ENCODE data around the gene ATP2B2.
A peak's percentile ranks its signal among the peaks of the same experiment; 100 is the strongest.

ATP2B2 gene

DNA sequence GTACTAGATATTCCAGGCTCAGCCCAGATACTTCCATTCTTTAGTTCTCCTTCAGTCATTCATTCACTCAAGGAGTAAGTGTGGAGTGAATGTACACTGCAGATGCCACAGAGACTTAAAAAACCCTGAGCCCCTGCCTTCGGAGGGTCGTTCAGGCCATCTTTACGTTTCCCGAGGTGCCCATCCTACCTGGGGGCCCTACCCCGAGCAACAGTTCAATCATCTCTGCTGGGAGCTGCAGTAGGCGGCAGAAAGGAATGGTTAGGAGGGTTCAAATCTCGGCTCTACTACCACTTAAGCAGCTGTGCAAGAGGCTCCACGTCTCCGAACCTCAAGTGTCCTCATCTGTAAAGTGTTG, 185.1 kb downstream of the ATP2B2 start:
- WGBS = 0% methylated on average over 9 of the region's 9 CpGs
- Histone ChIP-seq H3K27ac (ENCODE audit: low read length, poor library complexity, severe bottlenecking) (peak overlapping the region; percentile 73), H3K9me3 (ENCODE audit: control insufficient read depth, low read length) (no peaks in the 10 kb centered on the region), H4K8ac (ENCODE audit: low read length) (no peak overlapping the region), H2BK120ac (ENCODE audit: low read depth, low read length) (no peak overlapping the region), H2AK5ac (ENCODE audit: low read length, severe bottlenecking) (peak overlapping the region; percentile 87), H2BK12ac (ENCODE audit: low read length in 2 of 2) (no peak overlapping the region), H3K27me3 (ENCODE audit: control insufficient read depth in 1 of 2, insufficient read depth in 1 of 2, low read length in 2 of 2) (peaks cover 7 to 9% of the 10 kb centered on the region in 2 experiments), H3K9ac (ENCODE audit: low read length) (peak overlapping the region; percentile 100), H4K91ac (ENCODE audit: low read length) (peak overlapping the region; percentile 65), H2BK5ac (ENCODE audit: low read depth, low read length, poor library complexity, severe bottlenecking) (no peak overlapping the region), H3K4me2 (ENCODE audit: low read length, poor library complexity, severe bottlenecking) (peak overlapping the region; percentile 83), H3K4ac (ENCODE audit: low read depth in 1 of 2, low read length in 2 of 2) (peak overlapping the region; percentile 85 to 99), H3K4me1 (ENCODE audit: control insufficient read depth, insufficient read depth, low read depth, low read length) (peaks cover 8% of the 10 kb centered on the region), H3K4me3 (ENCODE audit: insufficient read depth in 1 of 2, low read depth in 1 of 2, low read length in 2 of 2) (peak overlapping the region; percentile 93 to 100), H2BK15ac (ENCODE audit: low read depth, poor library complexity, severe bottlenecking) (no peak overlapping the region), H3K14ac (ENCODE audit: low read length in 2 of 2) (no peak overlapping the region), H3K23ac (ENCODE audit: low read length in 2 of 2) (no peak overlapping the region), H3K79me1 (replicated peaks; ENCODE audit: low read length, poor library complexity, severe bottlenecking) (peaks cover 22% of the 10 kb centered on the region), H3K36me3 (ENCODE audit: control insufficient read depth in 1 of 2, insufficient read depth in 2 of 2, low read depth in 1 of 2, low read length in 2 of 2) (peaks cover 26 to 39% of the 10 kb centered on the region in 2 experiments), H2AFZ (ENCODE audit: low read depth, low read length) (no peak overlapping the region), H3K18ac (ENCODE audit: low read depth in 1 of 2, low read length in 2 of 2) (peak overlapping the region; percentile 2 to 88)
- DNase-seq = no peak

DNA sequence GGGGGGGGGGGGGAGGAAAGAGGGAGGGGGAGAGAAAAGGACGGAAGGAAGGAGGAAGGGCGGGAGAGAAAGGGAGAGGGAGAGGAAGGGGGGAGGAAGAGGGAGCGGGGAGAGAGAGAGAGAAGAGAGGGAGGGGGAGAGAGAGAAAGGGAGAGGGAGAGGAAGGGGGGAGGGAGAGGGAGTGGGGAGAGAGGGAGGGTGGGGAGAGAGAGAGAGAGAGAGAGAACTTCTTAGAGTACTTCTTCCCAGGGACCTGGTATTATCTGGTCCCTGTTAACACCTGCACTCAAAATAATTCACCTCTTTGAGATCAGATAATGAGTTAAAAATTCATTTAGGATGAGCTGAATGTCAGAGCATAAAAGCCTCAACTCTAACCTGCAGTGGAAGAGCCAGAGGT, 185.6 kb downstream of the ATP2B2 start:
- Histone ChIP-seq H3K9ac (ENCODE audit: low read length) (peak overlapping the region; percentile 100), H2BK12ac (ENCODE audit: low read length in 2 of 2) (no peak overlapping the region), H2BK15ac (ENCODE audit: low read depth, poor library complexity, severe bottlenecking) (no peak overlapping the region), H2BK5ac (ENCODE audit: low read depth, low read length, poor library complexity, severe bottlenecking) (no peak overlapping the region), H3K18ac (ENCODE audit: low read depth in 1 of 2, low read length in 2 of 2) (no peak overlapping the region), H3K23ac (ENCODE audit: low read length in 2 of 2) (no peak overlapping the region), H3K4me2 (ENCODE audit: low read length, poor library complexity, severe bottlenecking) (peak overlapping the region; percentile 83), H3K4me1 (ENCODE audit: control insufficient read depth, insufficient read depth, low read depth, low read length) (peaks cover 8% of the 10 kb centered on the region), H3K9me3 (ENCODE audit: control insufficient read depth, low read length) (no peaks in the 10 kb centered on the region), H4K8ac (ENCODE audit: low read length) (no peak overlapping the region), H3K36me3 (ENCODE audit: control insufficient read depth in 1 of 2, insufficient read depth in 2 of 2, low read depth in 1 of 2, low read length in 2 of 2) (peaks cover 31 to 42% of the 10 kb centered on the region in 2 experiments), H2BK120ac (ENCODE audit: low read depth, low read length) (no peak overlapping the region), H3K4me3 (ENCODE audit: insufficient read depth in 1 of 2, low read depth in 1 of 2, low read length in 2 of 2) (peak overlapping the region; percentile 93 to 100), H2AFZ (ENCODE audit: low read depth, low read length) (no peak overlapping the region), H3K79me1 (replicated peaks; ENCODE audit: low read length, poor library complexity, severe bottlenecking) (peaks cover 25% of the 10 kb centered on the region), H3K27ac (ENCODE audit: low read length, poor library complexity, severe bottlenecking) (no peak overlapping the region), H3K27me3 (ENCODE audit: control insufficient read depth in 1 of 2, insufficient read depth in 1 of 2, low read length in 2 of 2) (peaks cover 4 to 5% of the 10 kb centered on the region in 2 experiments), H3K14ac (ENCODE audit: low read length in 2 of 2) (no peak overlapping the region), H4K91ac (ENCODE audit: low read length) (no peak overlapping the region), H2AK5ac (ENCODE audit: low read length, severe bottlenecking) (no peak overlapping the region), H3K4ac (ENCODE audit: low read depth in 1 of 2, low read length in 2 of 2) (no peak overlapping the region)
- WGBS = 0% methylated on average over 3 of the region's 3 CpGs
- peak; percentile 60 for DNase-seq

DNA sequence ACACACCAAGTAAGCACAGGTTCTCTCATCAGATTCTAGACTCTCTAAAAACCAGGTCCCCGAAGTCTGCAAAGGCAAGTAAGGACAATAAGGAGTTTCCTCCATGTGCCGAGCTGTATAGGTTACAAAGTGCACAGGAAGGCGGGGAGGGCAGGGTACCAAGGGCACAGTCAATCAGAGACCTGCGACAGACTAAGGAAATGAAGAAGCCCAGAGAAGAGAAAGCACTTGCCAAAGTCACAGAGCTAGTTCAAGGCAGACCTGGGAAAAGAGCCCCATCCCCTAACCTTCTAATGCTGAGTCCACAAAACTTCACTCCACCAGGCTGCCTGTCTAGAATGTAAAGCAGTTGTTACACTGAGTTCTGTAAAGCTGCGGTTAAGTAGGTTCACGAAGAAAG, 186.1 kb downstream of the ATP2B2 start:
- DNase-seq = no peak
- no peak overlapping the region for H2BK12ac ChIP-seq (ENCODE audit: low read length in 2 of 2)
- H3K27ac ChIP-seq (ENCODE audit: low read length, poor library complexity, severe bottlenecking) = no peak overlapping the region
- no peaks in the 10 kb centered on the region for H3K9me3 ChIP-seq (ENCODE audit: control insufficient read depth, low read length)
- no peak overlapping the region for H3K14ac ChIP-seq (ENCODE audit: low read length in 2 of 2)
- no peak overlapping the region for H2BK15ac ChIP-seq (ENCODE audit: low read depth, poor library complexity, severe bottlenecking)
- WGBS = 83% methylated on average over 4 of the region's 6 CpGs
- H2AFZ ChIP-seq (ENCODE audit: low read depth, low read length) = no peak overlapping the region
- peaks cover 25% of the 10 kb centered on the region for H3K79me1 ChIP-seq (replicated peaks; ENCODE audit: low read length, poor library complexity, severe bottlenecking)
- no peak overlapping the region for H2AK5ac ChIP-seq (ENCODE audit: low read length, severe bottlenecking)
- H3K18ac ChIP-seq (ENCODE audit: low read depth in 1 of 2, low read length in 2 of 2) = no peak overlapping the region
- peaks cover 8% of the 10 kb centered on the region for H3K4me1 ChIP-seq (ENCODE audit: control insufficient read depth, insufficient read depth, low read depth, low read length)
- no peak overlapping the region for H3K23ac ChIP-seq (ENCODE audit: low read length in 2 of 2)
- no peak overlapping the region for H3K4ac ChIP-seq (ENCODE audit: low read depth in 1 of 2, low read length in 2 of 2)
- peak overlapping the region; percentile 59 for H3K4me2 ChIP-seq (ENCODE audit: low read length, poor library complexity, severe bottlenecking)
- H4K91ac ChIP-seq (ENCODE audit: low read length) = no peak overlapping the region
- H2BK120ac ChIP-seq (ENCODE audit: low read depth, low read length) = no peak overlapping the region
- peak overlapping the region; percentile 76 for H3K9ac ChIP-seq (ENCODE audit: low read length)
- no peak overlapping the region for H4K8ac ChIP-seq (ENCODE audit: low read length)
- H3K36me3 ChIP-seq (ENCODE audit: control insufficient read depth in 1 of 2, insufficient read depth in 2 of 2, low read depth in 1 of 2, low read length in 2 of 2) = peaks cover 36 to 48% of the 10 kb centered on the region in 2 experiments
- no peak overlapping the region for H2BK5ac ChIP-seq (ENCODE audit: low read depth, low read length, poor library complexity, severe bottlenecking)
- H3K4me3 ChIP-seq (ENCODE audit: insufficient read depth in 1 of 2, low read depth in 1 of 2, low read length in 2 of 2) = peak overlapping the region in 1 of 2 experiments; percentile 72
- no peaks in the 10 kb centered on the region for H3K27me3 ChIP-seq (ENCODE audit: control insufficient read depth in 1 of 2, insufficient read depth in 1 of 2, low read length in 2 of 2)

DNA sequence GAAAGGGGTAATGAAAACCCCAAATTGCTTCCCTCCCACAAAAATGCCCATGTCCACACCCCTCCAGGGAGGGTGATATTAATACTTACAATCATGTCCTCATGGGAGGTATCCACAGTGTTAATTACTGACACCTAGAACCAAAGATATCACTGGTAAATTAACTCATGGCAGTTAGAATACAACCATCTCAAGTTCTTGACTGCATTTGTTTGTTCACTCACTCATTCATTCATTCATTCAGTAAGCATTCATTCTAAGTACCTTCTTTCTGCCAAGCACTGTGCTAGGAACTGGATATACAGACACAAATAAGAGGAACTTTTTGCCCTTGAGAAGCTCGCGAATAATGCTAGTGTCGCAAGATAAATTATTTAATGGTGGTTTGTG, 187.4 kb downstream of the ATP2B2 start:
- Histone ChIP-seq H2BK12ac (ENCODE audit: low read length in 2 of 2) (no peak overlapping the region), H3K4ac (ENCODE audit: low read depth in 1 of 2, low read length in 2 of 2) (no peak overlapping the region), H2AFZ (ENCODE audit: low read depth, low read length) (no peak overlapping the region), H3K4me1 (ENCODE audit: control insufficient read depth, insufficient read depth, low read depth, low read length) (peaks cover 8% of the 10 kb centered on the region), H3K36me3 (ENCODE audit: control insufficient read depth in 1 of 2, insufficient read depth in 2 of 2, low read depth in 1 of 2, low read length in 2 of 2) (peaks cover 46 to 61% of the 10 kb centered on the region in 2 experiments), H3K27ac (ENCODE audit: low read length, poor library complexity, severe bottlenecking) (no peak overlapping the region), H3K9ac (ENCODE audit: low read length) (peak overlapping the region; percentile 76), H3K79me1 (replicated peaks; ENCODE audit: low read length, poor library complexity, severe bottlenecking) (peaks cover 27% of the 10 kb centered on the region), H2BK5ac (ENCODE audit: low read depth, low read length, poor library complexity, severe bottlenecking) (no peak overlapping the region), H3K23ac (ENCODE audit: low read length in 2 of 2) (no peak overlapping the region), H3K4me3 (ENCODE audit: insufficient read depth in 1 of 2, low read depth in 1 of 2, low read length in 2 of 2) (no peak overlapping the region), H3K18ac (ENCODE audit: low read depth in 1 of 2, low read length in 2 of 2) (no peak overlapping the region), H2BK120ac (ENCODE audit: low read depth, low read length) (no peak overlapping the region), H3K9me3 (ENCODE audit: control insufficient read depth, low read length) (no peaks in the 10 kb centered on the region), H3K4me2 (ENCODE audit: low read length, poor library complexity, severe bottlenecking) (no peak overlapping the region), H3K14ac (ENCODE audit: low read length in 2 of 2) (no peak overlapping the region), H4K91ac (ENCODE audit: low read length) (no peak overlapping the region), H4K8ac (ENCODE audit: low read length) (no peak overlapping the region), H2AK5ac (ENCODE audit: low read length, severe bottlenecking) (no peak overlapping the region), H3K27me3 (ENCODE audit: control insufficient read depth in 1 of 2, insufficient read depth in 1 of 2, low read length in 2 of 2) (no peaks in the 10 kb centered on the region), H2BK15ac (ENCODE audit: low read depth, poor library complexity, severe bottlenecking) (no peak overlapping the region)
- WGBS = 96% methylated on average over 3 of the region's 3 CpGs
- no peak for DNase-seq
